T47D (cell line): Measurements from ENCODE around the gene AADACL3.
"Not testable (repeated sequence)": the region's sequence is repeated elsewhere in the genome, so short reads cannot be mapped to it uniquely, and the experiment has no call there.

Experiments used
- DNase-seq, 2 experiments: peaks; one replicate each; pipeline versions ENCODE4 v3.0.0 to v3.0.0-alpha.2; 2011 to 2012; ENCODE audit warnings: low read depth in 1 of 2, low spot score in 1 of 2
- JUND ChIP-seq: IDR thresholded peaks from 2 replicates; pipeline ENCODE4 v1.6.1; 2012; ENCODE audit warnings: low read depth
- in situ Hi-C: cut with HindIII; loops from 2 replicates; pipeline ENCODE4 v1.10.0; 2016; ENCODE audit warnings: low sequenced_read_pairs, low pct_unique_long_range_greater_than_20kb

AADACL3 gene

GRCh38 chr1:12703821-12704451 lies 12.0 kb upstream of the AADACL3 start:
- DNase-seq: no peak
- no peak for TF ChIP-seq JUND
- in situ Hi-C loops: no loop called here

GRCh38 chr1:12706061-12706460 lies 9.8 kb upstream of the AADACL3 start:
- in situ Hi-C loops: no loop called here
- DNase-seq: no peak
- TF ChIP-seq JUND: no peak

GRCh38 chr1:12708396-12709090 lies 7.4 kb upstream of the AADACL3 start:
- no peak for DNase-seq
- in situ Hi-C loops: no loop called here
- no peak for TF ChIP-seq JUND

GRCh38 chr1:12709091-12709491 lies 6.8 kb upstream of the AADACL3 start:
- DNase-seq: no peak
- TF ChIP-seq JUND: no peak
- in situ Hi-C loops: no loop called here

GRCh38 chr1:12709696-12710095 lies 6.2 kb upstream of the AADACL3 start:
- no peak for TF ChIP-seq JUND
- no peak for DNase-seq
- in situ Hi-C loops: no loop called here

GRCh38 chr1:12711536-12711935 lies 4.4 kb upstream of the AADACL3 start:
- no peak for TF ChIP-seq JUND
- DNase-seq: no peak
- in situ Hi-C loops: no loop called here

- no peak for TF ChIP-seq JUND
- in situ Hi-C loops: no loop called here
- DNase-seq: no peak
Measured at GRCh38 chr1:12712076-12712475, 3.8 kb upstream of the AADACL3 start.

- DNase-seq: no peak
- in situ Hi-C loops: no loop called here
- TF ChIP-seq JUND: no peak
Measured at GRCh38 chr1:12712929-12713328, 3.0 kb upstream of the AADACL3 start.

- DNase-seq, in situ Hi-C loops: not testable (repeated sequence)
Measured at GRCh38 chr1:12713651-12714050, 2.3 kb upstream of the AADACL3 start.

- TF ChIP-seq JUND: no peak
- DNase-seq: no peak
- in situ Hi-C loops: no loop called here
Measured at GRCh38 chr1:12714710-12715475, 1.0 kb upstream of the AADACL3 start.

GRCh38 chr1:12717301-12717838 lies 1.5 kb downstream of the AADACL3 start:
- TF ChIP-seq JUND: no peak
- no peak for DNase-seq
- in situ Hi-C loops: no loop called here

- in situ Hi-C loops: no loop called here
Measured at GRCh38 chr1:12722626-12723025, 6.7 kb downstream of the AADACL3 start.

GRCh38 chr1:12728391-12728790 lies 12.5 kb downstream of the AADACL3 start:
- no peak for TF ChIP-seq JUND
- in situ Hi-C loops: no loop called here
- DNase-seq: no peak

More at GRCh38 chr1:12722626-12723025, 6.7 kb downstream of the AADACL3 start:
- no peak for DNase-seq
- no peak for TF ChIP-seq JUND
